Endometrial microvascular endothelial cells (primary cell): ENCODE results near the gene STK32C. TPM values are rescaled to one million over a fixed set of nuclear protein-coding genes. Genes with fewer than 3 reads are reported as not detected.

ENCODE experiments used
- in situ Hi-C: cut with HindIII; loops from 2 replicates; pipeline ENCODE4 v1.10.0; 2017; ENCODE audit warnings: low sequenced_read_pairs, low pct_unique_long_range_greater_than_20kb; ENCODE audit errors: inconsistent ontology term
- total RNA-seq: library from RNA; depleted of rRNA; stranded (reverse); fragments of >200 nt; gene quantifications from one replicate; pipeline ENCODE4 v1.2.3, GENCODE V29; 2015; ENCODE audit errors: inconsistent ontology term

The STK32C gene
- total RNA-seq, 1 donor from 2014 or later = 16.8 TPM

DNA sequence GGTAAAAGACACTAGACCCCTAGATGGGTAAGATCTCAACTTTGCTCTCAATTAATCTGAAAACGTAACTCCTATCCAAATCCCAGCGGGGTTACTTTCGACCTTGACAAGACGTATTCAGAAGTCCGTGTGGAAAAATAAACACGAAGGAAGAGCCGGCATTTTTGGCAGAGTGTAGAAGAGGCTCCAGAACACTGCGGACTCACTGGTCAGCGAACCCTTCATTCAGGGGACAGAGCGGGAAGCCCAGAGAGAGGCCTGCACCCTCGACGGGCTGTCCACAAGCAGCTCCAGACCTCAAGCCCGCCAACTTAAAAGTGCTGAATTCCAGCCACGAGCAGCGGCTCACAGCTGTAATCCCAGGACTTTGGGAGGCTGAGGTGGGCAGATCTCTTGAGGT, 66.3 kb downstream of the STK32C start:
- in situ Hi-C loops = no loop called here

DNA sequence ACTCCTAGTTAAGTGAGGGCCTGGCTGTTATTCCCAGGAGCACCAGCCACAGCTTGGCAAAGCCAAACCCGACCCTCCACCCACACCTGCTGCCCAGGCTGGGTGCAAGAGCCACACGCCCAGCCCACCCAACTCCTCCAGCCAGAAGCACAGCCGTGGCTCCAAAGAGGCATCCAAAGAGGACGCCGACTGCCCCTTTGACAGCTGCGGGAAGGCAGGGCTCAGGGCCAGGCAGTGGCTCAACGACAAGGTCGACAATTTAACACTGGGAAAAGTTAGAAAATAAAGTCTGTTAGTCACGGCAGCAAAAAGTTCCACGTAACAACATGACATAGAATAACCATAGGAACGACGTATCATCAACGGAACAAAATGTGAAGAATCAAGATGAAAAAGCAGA, 66.7 kb downstream of the STK32C start:
- in situ Hi-C loops = no loop called here

DNA sequence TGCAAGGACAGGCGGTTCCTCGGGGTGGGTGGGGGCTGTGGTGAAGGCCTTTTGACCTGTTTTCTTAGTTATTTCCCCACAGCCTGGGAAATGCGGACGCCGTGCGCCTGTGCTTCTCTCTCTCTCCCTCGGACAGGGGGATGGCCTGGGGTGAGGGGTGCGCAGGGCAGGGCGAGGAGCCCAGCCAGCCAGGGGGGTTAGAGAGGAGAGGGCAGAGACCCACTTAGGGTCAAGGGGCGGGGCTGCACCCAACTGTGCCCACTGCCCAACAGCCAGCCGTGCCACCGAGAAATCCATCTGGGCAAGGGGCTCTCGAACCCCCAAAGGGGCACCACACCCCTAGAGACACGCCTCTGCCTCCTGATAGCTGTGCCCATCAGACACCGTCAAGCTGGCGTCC, 67.2 kb downstream of the STK32C start:
- in situ Hi-C loops = no loop called here

GRCh38 chr10:132240156-132240555, 67.6 kb downstream of the STK32C start:
- in situ Hi-C loops = no loop called here

GRCh38 chr10:132239126-132240031, 68.4 kb downstream of the STK32C start:
- in situ Hi-C loops = loop anchor here (10.0 kb wide), 1 partner anchor 105 kb away; no protein-coding TSS in a partner anchor

DNA sequence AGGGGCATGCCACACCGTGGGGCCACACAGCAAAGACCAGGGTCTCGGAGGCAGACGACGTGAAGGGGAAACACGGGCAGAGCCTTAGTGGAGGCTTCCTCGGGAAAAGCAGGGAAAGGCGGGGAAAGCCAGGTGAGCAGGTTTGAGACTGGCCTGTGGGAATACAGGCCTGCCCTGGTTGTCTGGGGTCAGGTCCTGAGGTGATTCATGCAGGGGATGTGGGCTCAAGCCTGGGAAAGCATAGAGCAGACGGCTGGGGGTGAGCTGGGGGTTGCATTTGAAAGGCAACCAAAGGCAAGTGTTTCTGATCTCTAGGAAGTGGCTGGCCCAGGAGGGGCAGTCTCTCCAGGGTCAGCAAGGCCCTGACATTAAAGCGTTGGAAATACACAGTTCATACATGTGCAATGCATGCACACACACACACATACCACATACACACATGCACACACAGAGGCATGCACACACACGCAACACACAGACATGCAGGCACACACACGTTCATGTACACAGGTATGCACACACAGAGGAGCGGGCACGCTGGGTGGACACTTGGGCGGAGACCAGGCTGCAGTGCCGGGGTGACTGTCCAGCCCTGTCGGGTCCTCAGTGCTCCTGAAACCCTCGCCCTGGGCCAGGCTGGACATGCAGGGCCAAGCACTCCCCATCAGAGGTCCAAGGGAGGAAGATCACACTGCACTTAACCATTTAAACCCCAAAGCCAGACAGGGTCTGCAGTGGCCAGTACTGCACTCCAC, 69.2 kb downstream of the STK32C start:
- in situ Hi-C loops = loop anchor here (10.0 kb wide), 1 partner anchor 106 kb away; no protein-coding TSS in a partner anchor

DNA sequence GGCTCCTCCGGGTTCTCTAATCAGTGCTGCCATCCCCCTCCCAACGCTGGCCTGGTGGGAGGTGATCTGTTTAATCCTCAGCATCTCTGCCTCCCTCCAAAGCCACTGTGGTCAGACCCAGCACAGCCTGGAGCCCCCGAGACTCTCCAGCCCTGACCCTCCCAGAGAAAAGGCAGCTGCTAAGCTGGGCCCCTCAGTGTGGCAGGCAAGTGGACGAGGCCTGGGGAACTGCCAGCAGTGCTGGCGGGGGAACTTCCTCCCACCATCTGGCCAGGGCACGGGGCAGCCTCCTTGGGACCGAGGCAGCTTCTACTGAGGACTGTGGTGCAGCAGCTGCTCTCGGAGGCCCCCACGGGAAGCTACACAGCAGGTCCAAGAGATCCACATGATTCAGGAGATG, 69.9 kb downstream of the STK32C start:
- in situ Hi-C loops = loop anchor here (10.0 kb wide), 1 partner anchor 107 kb away; no protein-coding TSS in a partner anchor

- in situ Hi-C loops = loop anchor here (10.0 kb wide), 1 partner anchor 107 kb away; no protein-coding TSS in a partner anchor
Observed at GRCh38 chr10:132237396-132237795, 70.4 kb downstream of the STK32C start.

GRCh38 chr10:132236881-132237280, 70.9 kb downstream of the STK32C start:
- in situ Hi-C loops = loop anchor here (10.0 kb wide), 1 partner anchor 108 kb away; no protein-coding TSS in a partner anchor

DNA sequence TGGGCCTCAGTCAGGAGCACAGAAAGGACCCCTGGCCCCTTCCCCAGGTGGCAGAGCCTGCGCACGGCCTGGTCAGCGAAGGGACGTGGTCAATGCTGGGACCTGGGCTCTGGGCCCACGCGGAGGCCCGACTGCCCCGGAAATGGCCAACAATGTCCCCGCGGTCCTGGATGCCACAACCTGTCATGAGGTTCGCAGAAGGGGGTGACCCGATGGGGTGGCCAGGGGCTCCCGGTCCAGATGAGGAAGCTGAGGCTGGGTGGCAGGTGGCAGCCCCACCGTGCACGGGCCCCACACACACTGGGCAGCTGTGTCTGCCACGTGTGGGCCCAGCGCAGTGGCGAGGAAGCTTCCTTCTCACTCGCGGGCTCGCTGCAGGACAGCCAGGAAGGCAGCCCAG, 71.6 kb downstream of the STK32C start:
- in situ Hi-C loops = loop anchor here (10.0 kb wide), 1 partner anchor 109 kb away; no protein-coding TSS in a partner anchor

GRCh38 chr10:132234860-132235259, 72.9 kb downstream of the STK32C start:
- in situ Hi-C loops = loop anchor here (10.0 kb wide), 1 partner anchor 110 kb away; no protein-coding TSS in a partner anchor

- in situ Hi-C loops = loop anchor here (10.0 kb wide), 1 partner anchor 111 kb away; no protein-coding TSS in a partner anchor
Observed at GRCh38 chr10:132233501-132234085, 74.2 kb downstream of the STK32C start.

- in situ Hi-C loops = loop anchor here (10.0 kb wide), 1 partner anchor 112 kb away; no protein-coding TSS in a partner anchor
Observed at GRCh38 chr10:132232981-132233380, 74.8 kb downstream of the STK32C start.

DNA sequence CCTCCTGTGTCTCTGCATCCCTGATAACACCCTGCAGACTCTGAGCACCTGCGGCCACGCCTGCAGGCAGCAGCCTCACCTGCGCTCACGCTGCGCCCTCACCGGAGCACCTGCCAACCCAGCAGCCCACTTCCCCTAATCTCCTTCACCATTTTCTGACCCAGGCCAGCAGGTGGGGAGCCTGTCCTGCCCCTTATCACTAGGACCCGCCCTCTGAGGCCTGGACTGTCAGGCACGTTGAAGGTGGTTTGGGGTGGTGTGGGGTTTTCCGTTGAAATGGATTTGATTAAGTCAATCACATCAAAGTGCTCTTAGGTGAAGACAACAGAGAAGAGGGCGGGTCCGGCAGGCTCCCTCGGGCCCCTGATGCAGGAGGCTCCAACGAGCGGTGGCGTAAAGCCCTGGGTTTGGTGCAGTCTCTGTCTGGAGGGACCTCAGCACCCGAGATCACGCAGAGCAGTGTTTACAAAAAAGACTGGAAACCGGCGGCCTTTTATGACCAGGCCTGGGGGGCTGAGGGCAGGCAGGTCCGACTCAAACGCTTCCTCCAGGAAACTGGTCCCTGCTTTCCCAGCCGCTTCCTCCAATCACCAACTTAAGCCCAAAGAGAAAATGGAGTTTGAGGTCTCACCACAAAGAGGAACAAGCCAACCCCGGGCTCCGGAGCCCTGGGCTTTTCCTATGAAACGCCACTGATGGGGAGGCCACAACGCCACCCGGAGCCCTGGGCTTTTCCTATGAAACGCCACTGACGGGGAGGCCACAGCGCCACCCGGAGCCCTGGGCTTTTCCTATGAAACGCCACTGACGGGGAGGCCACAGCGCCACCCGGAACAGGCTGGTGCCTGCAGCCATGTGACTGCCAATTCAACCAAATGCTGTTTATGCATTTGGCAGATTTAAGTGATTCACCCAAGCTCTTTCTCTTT, 75.5 kb downstream of the STK32C start:
- in situ Hi-C loops = loop anchor here (10.0 kb wide), 1 partner anchor 113 kb away; no protein-coding TSS in a partner anchor

DNA sequence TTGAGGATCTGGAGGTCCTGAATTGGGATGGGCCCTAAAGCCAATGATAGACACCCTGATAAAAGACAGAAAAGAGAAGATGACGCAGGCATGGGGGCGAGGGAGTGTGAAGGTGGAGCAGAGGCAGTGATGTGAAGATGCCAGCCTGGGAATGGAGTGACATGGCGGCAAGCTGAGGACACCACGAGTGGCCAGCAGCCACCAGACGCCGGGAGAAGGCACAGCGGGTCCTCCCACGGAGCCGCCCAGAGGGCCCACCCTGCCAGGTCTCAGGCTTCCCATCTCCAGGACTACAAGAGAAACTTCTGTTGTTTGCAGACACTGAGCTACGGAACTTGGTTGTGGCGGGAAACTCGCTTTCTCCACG, 76.1 kb downstream of the STK32C start:
- in situ Hi-C loops = loop anchor here (10.0 kb wide), 1 partner anchor 113 kb away; no protein-coding TSS in a partner anchor

- in situ Hi-C loops = loop anchor here (10.0 kb wide), 1 partner anchor 114 kb away; no protein-coding TSS in a partner anchor
Observed at GRCh38 chr10:132230557-132231210, 77.1 kb downstream of the STK32C start.

- in situ Hi-C loops = loop anchor here (10.0 kb wide), 1 partner anchor 115 kb away; no protein-coding TSS in a partner anchor
Observed at GRCh38 chr10:132229834-132230556, 77.8 kb downstream of the STK32C start.
